Smooth muscle cell of the coronary artery (primary cell): ENCODE data around the gene LBR. TPM values are rescaled to one million over a fixed set of nuclear protein-coding genes. Genes with fewer than 3 reads are reported as not detected.

Experiments
- total RNA-seq: library from RNA; depleted of rRNA; stranded (reverse); fragments of >200 nt; gene quantifications from 2 replicates; pipeline ENCODE4 v1.2.3, GENCODE V29; 2014; ENCODE audit warnings: low replicate concordance

Gene LBR
- 7.8 and 20.8 TPM in 2 replicates for total RNA-seq

GRCh38 chr1:225427235-225428067, at the start of gene LBR:
Gene LBR (minus strand): TSS chr1:225428038. CDS start chr1:225424075, 3,963 bp downstream.

Other genes starting within 250 kb of the LBR start
- gene ENAH, start 225.1 kb upstream of the LBR start, total RNA-seq = 136 and 155 TPM in 2 replicates